ENCODE measurements around the gene LGALS8.

- TF ChIP-seq, protein P1, sequence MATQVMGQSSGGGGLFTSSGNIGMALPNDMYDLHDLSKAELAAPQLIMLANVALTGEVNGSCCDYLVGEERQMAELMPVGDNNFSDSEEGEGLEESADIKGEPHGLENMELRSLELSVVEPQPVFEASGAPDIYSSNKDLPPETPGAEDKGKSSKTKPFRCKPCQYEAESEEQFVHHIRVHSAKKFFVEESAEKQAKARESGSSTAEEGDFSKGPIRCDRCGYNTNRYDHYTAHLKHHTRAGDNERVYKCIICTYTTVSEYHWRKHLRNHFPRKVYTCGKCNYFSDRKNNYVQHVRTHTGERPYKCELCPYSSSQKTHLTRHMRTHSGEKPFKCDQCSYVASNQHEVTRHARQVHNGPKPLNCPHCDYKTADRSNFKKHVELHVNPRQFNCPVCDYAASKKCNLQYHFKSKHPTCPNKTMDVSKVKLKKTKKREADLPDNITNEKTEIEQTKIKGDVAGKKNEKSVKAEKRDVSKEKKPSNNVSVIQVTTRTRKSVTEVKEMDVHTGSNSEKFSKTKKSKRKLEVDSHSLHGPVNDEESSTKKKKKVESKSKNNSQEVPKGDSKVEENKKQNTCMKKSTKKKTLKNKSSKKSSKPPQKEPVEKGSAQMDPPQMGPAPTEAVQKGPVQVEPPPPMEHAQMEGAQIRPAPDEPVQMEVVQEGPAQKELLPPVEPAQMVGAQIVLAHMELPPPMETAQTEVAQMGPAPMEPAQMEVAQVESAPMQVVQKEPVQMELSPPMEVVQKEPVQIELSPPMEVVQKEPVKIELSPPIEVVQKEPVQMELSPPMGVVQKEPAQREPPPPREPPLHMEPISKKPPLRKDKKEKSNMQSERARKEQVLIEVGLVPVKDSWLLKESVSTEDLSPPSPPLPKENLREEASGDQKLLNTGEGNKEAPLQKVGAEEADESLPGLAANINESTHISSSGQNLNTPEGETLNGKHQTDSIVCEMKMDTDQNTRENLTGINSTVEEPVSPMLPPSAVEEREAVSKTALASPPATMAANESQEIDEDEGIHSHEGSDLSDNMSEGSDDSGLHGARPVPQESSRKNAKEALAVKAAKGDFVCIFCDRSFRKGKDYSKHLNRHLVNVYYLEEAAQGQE (IDR thresholded peaks at IDR 0.05; ENCODE audit: insufficient replicate concordance, low read depth), result no peak
- TF ChIP-seq, protein P2, sequence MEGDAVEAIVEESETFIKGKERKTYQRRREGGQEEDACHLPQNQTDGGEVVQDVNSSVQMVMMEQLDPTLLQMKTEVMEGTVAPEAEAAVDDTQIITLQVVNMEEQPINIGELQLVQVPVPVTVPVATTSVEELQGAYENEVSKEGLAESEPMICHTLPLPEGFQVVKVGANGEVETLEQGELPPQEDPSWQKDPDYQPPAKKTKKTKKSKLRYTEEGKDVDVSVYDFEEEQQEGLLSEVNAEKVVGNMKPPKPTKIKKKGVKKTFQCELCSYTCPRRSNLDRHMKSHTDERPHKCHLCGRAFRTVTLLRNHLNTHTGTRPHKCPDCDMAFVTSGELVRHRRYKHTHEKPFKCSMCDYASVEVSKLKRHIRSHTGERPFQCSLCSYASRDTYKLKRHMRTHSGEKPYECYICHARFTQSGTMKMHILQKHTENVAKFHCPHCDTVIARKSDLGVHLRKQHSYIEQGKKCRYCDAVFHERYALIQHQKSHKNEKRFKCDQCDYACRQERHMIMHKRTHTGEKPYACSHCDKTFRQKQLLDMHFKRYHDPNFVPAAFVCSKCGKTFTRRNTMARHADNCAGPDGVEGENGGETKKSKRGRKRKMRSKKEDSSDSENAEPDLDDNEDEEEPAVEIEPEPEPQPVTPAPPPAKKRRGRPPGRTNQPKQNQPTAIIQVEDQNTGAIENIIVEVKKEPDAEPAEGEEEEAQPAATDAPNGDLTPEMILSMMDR (IDR thresholded peaks at IDR 0.05; ENCODE audit: insufficient read depth, low read length), result no peak
- TF ChIP-seq POLR2AphosphoS5 (IDR thresholded peaks at IDR 0.05; ENCODE audit: low read depth), result no peak
Measured at GRCh38 chr1:236508593-236509027, 15.2 kb upstream of the LGALS8 start.

Data from HL-60 (cell line).